GM23248 (cell line): ENCODE results near the gene UNC50. TPM values are rescaled to one million over a fixed set of nuclear protein-coding genes. Genes with fewer than 3 reads are reported as not detected.

Source experiments
- DNase-seq: peaks from one replicate; pipeline ENCODE4 v3.0.0-alpha.2; 2015
- H2AFZ ChIP-seq: fragments of 200-600 bp; sonication (generic); 2 replicates; pipeline ENCODE4 v1.6.1; 2016; ENCODE audit warnings: antibody characterized with exemption
- H3F3A ChIP-seq: fragments of 200-600 bp; sonication (generic); 2 replicates; pipeline ENCODE4 v1.6.1; 2016; ENCODE audit warnings: mild to moderate bottlenecking, antibody characterized with exemption, mixed run types; ENCODE audit not compliant: insufficient read depth
- H3K27ac ChIP-seq: fragments of 200-600 bp; sonication (generic); 2 replicates; pipeline ENCODE4 v1.5.1; 2016; ENCODE audit warnings: mild to moderate bottlenecking
- H3K27me3 ChIP-seq: fragments of 200-600 bp; sonication (generic); replicated peaks from 2 replicates; pipeline ENCODE4 v1.6.1; 2016; ENCODE audit warnings: mild to moderate bottlenecking; ENCODE audit not compliant: insufficient read depth
- H3K36me3 ChIP-seq: fragments of 200-600 bp; sonication (generic); 2 replicates; pipeline ENCODE4 v1.6.1; 2016; ENCODE audit warnings: low read depth, mild to moderate bottlenecking
- H3K4me1 ChIP-seq: fragments of 200-600 bp; sonication (generic); 2 replicates; pipeline ENCODE4 v1.6.1; 2016; ENCODE audit warnings: mild to moderate bottlenecking; ENCODE audit not compliant: insufficient read depth
- H3K4me2 ChIP-seq: fragments of 200-600 bp; sonication (generic); one replicate; pipeline ENCODE4 v1.6.1; 2016; ENCODE audit warnings: mild to moderate bottlenecking; ENCODE audit not compliant: unreplicated experiment
- H3K4me3 ChIP-seq: fragments of 200-600 bp; sonication (generic); 2 replicates; pipeline ENCODE4 v1.5.1; 2016; ENCODE audit warnings: mild to moderate bottlenecking
- H3K79me2 ChIP-seq: fragments of 200-600 bp; sonication (generic); 2 replicates; pipeline ENCODE4 v1.6.1; 2016; ENCODE audit warnings: mild to moderate bottlenecking; ENCODE audit not compliant: insufficient read depth
- H3K9ac ChIP-seq: fragments of 200-600 bp; sonication (generic); 2 replicates; pipeline ENCODE4 v1.6.1; 2016; ENCODE audit warnings: mild to moderate bottlenecking
- H3K9me2 ChIP-seq: fragments of 200-600 bp; sonication (generic); 2 replicates; pipeline ENCODE4 v1.6.1; 2016; ENCODE audit warnings: mixed run types, mild to moderate bottlenecking, moderate library complexity; ENCODE audit not compliant: insufficient read depth
- H3K9me3 ChIP-seq: fragments of 200-600 bp; sonication (generic); one replicate; pipeline ENCODE4 v1.6.1; 2017; ENCODE audit warnings: low read depth
- H4K20me1 ChIP-seq: fragments of 200-600 bp; sonication (generic); 2 replicates; pipeline ENCODE4 v1.6.0; 2016; ENCODE audit not compliant: insufficient read depth
- EZH2 ChIP-seq: fragments of 200-600 bp; sonication (generic); IDR thresholded peaks from 2 replicates; pipeline ENCODE4 v1.6.1; 2018; ENCODE audit warnings: antibody characterized with exemption, mild to moderate bottlenecking; ENCODE audit not compliant: insufficient read depth, poor library complexity, severe bottlenecking
- EZH2phosphoT487 ChIP-seq: fragments of 200-600 bp; sonication (generic); IDR thresholded peaks from 2 replicates; pipeline ENCODE4 v1.6.1; 2018; ENCODE audit warnings: antibody characterized with exemption, moderate library complexity, mild to moderate bottlenecking, low read depth; ENCODE audit not compliant: insufficient read depth
- WGBS, 2 experiments: methylation state at CpG; one replicate each; pipeline ENCODE4 v1.1.6; 2015 to 2017; ENCODE audit warnings: low lambda C conversion rate in 2 of 2, low coverage in 1 of 2; ENCODE audit errors: missing lambda C conversion rate in 2 of 2; 5-methylcytosine and 5-hydroxymethylcytosine counted together
- in situ Hi-C: fragments of 300-500 bp; cut with MboI; formaldehyde crosslinking; loops from 2 replicates; pipeline ENCODE4 v1.15.0; 2020
- polyA plus RNA-seq: library from polyadenylated mRNA; unstranded; fragments of >200 nt; fragmentation: Nextera tagmentation; extraction: Ambion mirVana; gene quantifications from 2 replicates; pipeline ENCODE4 v1.2.1, GENCODE V29; 2016
- total RNA-seq: library from RNA; depleted of rRNA; stranded (reverse); fragments of >200 nt; shearing (Covaris generic); gene quantifications from 2 replicates; pipeline ENCODE4 v1.2.3, GENCODE V29; 2014; rRNA removed

The UNC50 gene
- total and polyA plus RNA-seq, 2 experiments from 2014 or later: 71.8 to 88.6 TPM

GRCh38 chr2:98663511-98664090 is 55.2 kb downstream of the UNC50 start:
- Histone ChIP-seq H3K4me2 (no peak overlapping the region), H3K9ac (no peak overlapping the region), H3K9me3 (no peaks in the 10 kb centered on the region), H4K20me1 (no peaks in the 10 kb centered on the region), H3K27me3 (peaks cover 7% of the 10 kb centered on the region; the same call in 1 of the 2 replicates), H2AFZ (no peak overlapping the region), H3K9me2 (no peaks in the 10 kb centered on the region), H3K36me3 (no peaks in the 10 kb centered on the region), H3K4me3 (no peak overlapping the region), H3F3A (no peaks in the 10 kb centered on the region), H3K4me1 (peaks cover 4% of the 10 kb centered on the region; the same call in 1 of the 2 replicates), H3K27ac (no peak overlapping the region), H3K79me2 (no peaks in the 10 kb centered on the region)
- DNase-seq: no peak
- 73 to 76% methylated on average over 12 of the region's 12 CpGs for WGBS, 2 experiments
- in situ Hi-C loops: loop anchor here (25.0 kb wide), 1 partner anchor 174 kb away; no protein-coding TSS in a partner anchor
- TF ChIP-seq EZH2phosphoT487 (no peak), EZH2 (no peak)

- Histone ChIP-seq H3F3A (no peaks in the 10 kb centered on the region), H4K20me1 (no peaks in the 10 kb centered on the region), H3K36me3 (no peaks in the 10 kb centered on the region), H3K4me2 (no peak overlapping the region), H3K9me2 (no peaks in the 10 kb centered on the region), H3K9me3 (no peaks in the 10 kb centered on the region), H3K79me2 (no peaks in the 10 kb centered on the region), H3K4me3 (no peak overlapping the region), H3K27me3 (peaks cover 7% of the 10 kb centered on the region; the same call in 1 of the 2 replicates), H2AFZ (no peak overlapping the region), H3K4me1 (peaks cover 4% of the 10 kb centered on the region; the same call in 1 of the 2 replicates), H3K9ac (no peak overlapping the region), H3K27ac (no peak overlapping the region)
- no peak for TF ChIP-seq EZH2phosphoT487
- TF ChIP-seq EZH2: no peak
- in situ Hi-C loops: loop anchor here (25.0 kb wide), 1 partner anchor 173 kb away; no protein-coding TSS in a partner anchor
- WGBS, 2 experiments: 57 to 62% methylated on average over 3 of the region's 3 CpGs
- peak; percentile 30 for DNase-seq
Observed at GRCh38 chr2:98664323-98664722, 55.9 kb downstream of the UNC50 start.

GRCh38 chr2:98665677-98666076 is 57.3 kb downstream of the UNC50 start:
- in situ Hi-C loops: loop anchor here (25.0 kb wide), 1 partner anchor 172 kb away; no protein-coding TSS in a partner anchor
- no peaks in the 10 kb centered on the region for H3F3A ChIP-seq

More at GRCh38 chr2:98665677-98666076, 57.3 kb downstream of the UNC50 start:
- Histone ChIP-seq H3K4me2 (no peak overlapping the region), H3K9me3 (no peaks in the 10 kb centered on the region), H3K79me2 (no peaks in the 10 kb centered on the region), H3K27me3 (peaks cover 7% of the 10 kb centered on the region; the same call in 1 of the 2 replicates), H2AFZ (no peak overlapping the region), H3K4me1 (peaks cover 4% of the 10 kb centered on the region; the same call in 1 of the 2 replicates), H3K36me3 (no peaks in the 10 kb centered on the region), H3K4me3 (no peak overlapping the region), H3K27ac (no peak overlapping the region), H4K20me1 (no peaks in the 10 kb centered on the region), H3K9me2 (no peaks in the 10 kb centered on the region), H3K9ac (no peak overlapping the region)
- TF ChIP-seq EZH2: no peak
- DNase-seq: no peak
- 47 to 54% methylated on average over 3 of the region's 3 CpGs for WGBS, 2 experiments

Other genes with a start within 250 kb of the UNC50 start
- 16.0 and 22.8 TPM in 2 replicates for gene INPP4A, start 163.7 kb upstream of the UNC50 start, total RNA-seq
- 8.0 and 9.5 TPM in 2 replicates for gene INPP4A, start 163.7 kb upstream of the UNC50 start, polyA plus RNA-seq
- gene COA5, start 77 bp upstream of the UNC50 start, total RNA-seq: 23.8 and 32.7 TPM in 2 replicates
- 38.2 and 42.0 TPM in 2 replicates for gene COA5, start 77 bp upstream of the UNC50 start, polyA plus RNA-seq
- under 0.01 TPM in 1 of 2 replicates, not detected in the other for gene MGAT4A, start 122.5 kb downstream of the UNC50 start, total RNA-seq
- not detected in 2 replicates for gene MGAT4A, start 122.5 kb downstream of the UNC50 start, polyA plus RNA-seq